Measurements from ENCODE around the gene FEZF2. TPM values are rescaled to one million over a fixed set of nuclear protein-coding genes. Genes with fewer than 3 reads are reported as not detected.

FEZF2 gene
- total RNA-seq, 1 experiment from 2014 or later, result not detected

GRCh38 chr3:62361261-62361660 lies 12.1 kb downstream of the FEZF2 start:
- intact Hi-C loops (cut with micrococcal nuclease; ENCODE audit: unreplicated experiment), result no loop called here
- POLR2A ChIA-PET (ENCODE audit: low non-redundant PET), result no interaction called here
- TF ChIP-seq CTCF (conservative IDR thresholded peaks at IDR 0.05; ENCODE audit: low read depth, low read length) (no peak), EZH2 (IDR thresholded peaks at IDR 0.05; ENCODE audit: borderline replicate concordance, low read depth, low read length, poor library complexity, severe bottlenecking) (no peak)
- Histone ChIP-seq H3K9me3 (ENCODE audit: low read depth, low read length, poor library complexity, severe bottlenecking) (no peaks in the 10 kb centered on the region), H3K36me3 (ENCODE audit: insufficient read depth, low read length, poor library complexity, severe bottlenecking) (no peaks in the 10 kb centered on the region), H3K27me3 (replicated peaks; ENCODE audit: insufficient read depth, low read depth, low read length, poor library complexity) (peaks cover 48% of the 10 kb centered on the region), H3K4me3 (ENCODE audit: low read depth, low read length, poor library complexity, severe bottlenecking) (no peak overlapping the region), H3K4me1 (ENCODE audit: insufficient read depth, low read length, poor library complexity, severe bottlenecking) (no peaks in the 10 kb centered on the region), H3K27ac (ENCODE audit: low read depth, low read length, poor library complexity, severe bottlenecking) (no peak overlapping the region)
- no peak for DNase-seq (ENCODE audit: low spot score)
- BruUV-seq (replicated peaks), result no TSS peak
- CTCF ChIA-PET, result no interaction called here

- CTCF ChIA-PET, result no interaction called here
- POLR2A ChIA-PET (ENCODE audit: low non-redundant PET), result no interaction called here
- TF ChIP-seq EZH2 (IDR thresholded peaks at IDR 0.05; ENCODE audit: borderline replicate concordance, low read depth, low read length, poor library complexity, severe bottlenecking), result no peak
- TF ChIP-seq CTCF (conservative IDR thresholded peaks at IDR 0.05; ENCODE audit: low read depth, low read length), result no peak
- no peak overlapping the region for H3K4me3 ChIP-seq (ENCODE audit: low read depth, low read length, poor library complexity, severe bottlenecking)
- no peaks in the 10 kb centered on the region for H3K9me3 ChIP-seq (ENCODE audit: low read depth, low read length, poor library complexity, severe bottlenecking)
- no peaks in the 10 kb centered on the region for H3K36me3 ChIP-seq (ENCODE audit: insufficient read depth, low read length, poor library complexity, severe bottlenecking)
- intact Hi-C loops (cut with micrococcal nuclease; ENCODE audit: unreplicated experiment), result no loop called here
- H3K27me3 ChIP-seq (replicated peaks; ENCODE audit: insufficient read depth, low read depth, low read length, poor library complexity), result peaks cover 41% of the 10 kb centered on the region
- no peaks in the 10 kb centered on the region for H3K4me1 ChIP-seq (ENCODE audit: insufficient read depth, low read length, poor library complexity, severe bottlenecking)
- no TSS peak for BruUV-seq (replicated peaks)
- no peak for DNase-seq (ENCODE audit: low spot score)
- no peak overlapping the region for H3K27ac ChIP-seq (ENCODE audit: low read depth, low read length, poor library complexity, severe bottlenecking)
These were observed 13.8 kb downstream of the FEZF2 start for GRCh38 chr3:62359531-62359930.

GRCh38 chr3:62356356-62356755 lies 17.0 kb downstream of the FEZF2 start:
- Histone ChIP-seq H3K9me3 (ENCODE audit: low read depth, low read length, poor library complexity, severe bottlenecking) (no peaks in the 10 kb centered on the region), H3K4me3 (ENCODE audit: low read depth, low read length, poor library complexity, severe bottlenecking) (no peak overlapping the region), H3K27ac (ENCODE audit: low read depth, low read length, poor library complexity, severe bottlenecking) (no peak overlapping the region), H3K36me3 (ENCODE audit: insufficient read depth, low read length, poor library complexity, severe bottlenecking) (no peaks in the 10 kb centered on the region), H3K27me3 (replicated peaks; ENCODE audit: insufficient read depth, low read depth, low read length, poor library complexity) (peaks cover 33% of the 10 kb centered on the region), H3K4me1 (ENCODE audit: insufficient read depth, low read length, poor library complexity, severe bottlenecking) (no peaks in the 10 kb centered on the region)
- no TSS peak for BruUV-seq (replicated peaks)
- ChIA-PET POLR2A (ENCODE audit: low non-redundant PET) (no interaction called here), CTCF (no interaction called here)
- intact Hi-C loops (cut with micrococcal nuclease; ENCODE audit: unreplicated experiment), result no loop called here
- DNase-seq (ENCODE audit: low spot score), result no peak
- TF ChIP-seq CTCF (conservative IDR thresholded peaks at IDR 0.05; ENCODE audit: low read depth, low read length), result no peak
- no peak for TF ChIP-seq EZH2 (IDR thresholded peaks at IDR 0.05; ENCODE audit: borderline replicate concordance, low read depth, low read length, poor library complexity, severe bottlenecking)
